GM18951 (cell line): Measurements from ENCODE around the gene ODAD3.
A peak's percentile ranks its signal among the peaks of the same experiment; 100 is the strongest.
"Not testable (repeated sequence)": the region's sequence is repeated elsewhere in the genome, so short reads cannot be mapped to it uniquely, and the experiment has no call there.

ENCODE experiments used
- POLR2A ChIP-seq: IDR thresholded peaks from 4 replicates; pipeline ENCODE4 v1.6.1; 2011; ENCODE audit warnings: mild to moderate bottlenecking; ENCODE audit not compliant: insufficient read length, insufficient read depth; ENCODE audit errors: extremely low read depth
- in situ Hi-C: fragments of 300-500 bp; cut with MboI; formaldehyde crosslinking; loops from one replicate; pipeline ENCODE4 v1.12.0; 2022; ENCODE audit warnings: low sequenced_read_pairs, mixed read lengths, inconsistent platforms; ENCODE audit not compliant: unreplicated experiment

Gene ODAD3

DNA sequence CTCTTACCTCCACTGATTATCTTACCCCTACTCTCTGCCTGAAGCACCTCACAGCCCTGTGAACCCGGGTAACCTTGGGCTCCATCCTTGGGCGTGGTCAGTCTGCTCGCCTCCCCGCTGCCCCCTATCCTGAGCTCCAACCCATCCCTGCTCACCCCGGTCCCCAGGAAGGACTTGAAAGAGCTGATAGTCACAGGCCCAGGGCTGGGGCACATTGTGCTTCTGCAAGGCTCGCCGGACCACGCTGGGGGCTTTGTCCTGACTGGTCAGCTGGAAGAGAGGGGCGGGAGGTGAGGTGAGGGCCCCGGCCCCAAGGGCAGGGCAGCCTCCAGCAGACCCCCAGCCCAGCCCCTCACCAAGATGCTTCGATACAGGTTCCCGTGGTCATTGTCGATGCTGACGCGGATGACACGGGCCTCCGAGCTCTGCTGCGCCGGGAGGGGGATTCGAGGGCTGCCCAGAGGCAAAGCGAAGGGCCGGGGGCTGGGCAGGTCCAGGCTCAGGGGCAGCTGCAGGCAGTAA is 37.8 kb downstream of the ODAD3 start:
- no peak for TF ChIP-seq POLR2A
- in situ Hi-C loops, result no loop called here

DNA sequence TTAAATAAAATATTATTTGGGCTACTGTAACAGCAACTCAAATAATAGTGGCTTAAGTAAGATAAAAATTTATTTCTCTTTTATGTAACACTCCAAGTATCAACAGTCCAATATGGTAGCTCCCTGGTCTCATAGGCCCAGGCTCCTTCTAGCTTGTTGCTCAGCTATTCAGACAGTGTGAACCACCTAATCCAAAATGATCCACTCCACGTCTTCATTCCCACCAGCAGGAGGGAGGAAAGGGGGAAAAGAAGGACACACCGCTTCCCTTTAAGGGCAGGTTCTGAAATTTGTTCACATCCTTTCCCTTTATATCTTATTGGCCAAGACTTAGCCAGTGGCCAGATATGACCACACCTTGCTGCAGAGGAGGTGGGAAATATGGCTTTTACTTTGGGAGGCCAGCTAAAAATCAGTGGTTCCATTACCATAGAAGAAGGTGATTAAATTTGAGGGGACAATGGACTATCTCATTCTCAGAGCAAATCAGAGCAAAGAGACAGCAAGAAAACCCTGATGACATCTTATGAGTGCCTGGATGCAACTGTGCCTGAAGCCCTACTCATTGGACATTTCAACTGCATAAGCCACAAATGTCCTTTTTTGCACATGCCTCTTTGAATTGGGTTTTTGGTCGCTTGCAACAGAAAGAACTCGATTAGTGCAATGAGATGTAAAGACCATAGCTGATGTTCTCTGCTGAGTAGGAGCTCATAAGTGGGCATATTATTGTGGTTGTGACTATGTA is 43.8 kb downstream of the ODAD3 start:
- in situ Hi-C loops, result no loop called here
- TF ChIP-seq POLR2A, result no peak

GRCh38 chr19:11390359-11390758 is 44.6 kb downstream of the ODAD3 start:
- in situ Hi-C loops, result no loop called here
- TF ChIP-seq POLR2A, result no peak

GRCh38 chr19:11387162-11388034 is 47.5 kb downstream of the ODAD3 start:
- no peak for TF ChIP-seq POLR2A
- in situ Hi-C loops, result no loop called here

GRCh38 chr19:11384778-11385129 is 50.2 kb downstream of the ODAD3 start:
- in situ Hi-C loops, result no loop called here
- no peak for TF ChIP-seq POLR2A

DNA sequence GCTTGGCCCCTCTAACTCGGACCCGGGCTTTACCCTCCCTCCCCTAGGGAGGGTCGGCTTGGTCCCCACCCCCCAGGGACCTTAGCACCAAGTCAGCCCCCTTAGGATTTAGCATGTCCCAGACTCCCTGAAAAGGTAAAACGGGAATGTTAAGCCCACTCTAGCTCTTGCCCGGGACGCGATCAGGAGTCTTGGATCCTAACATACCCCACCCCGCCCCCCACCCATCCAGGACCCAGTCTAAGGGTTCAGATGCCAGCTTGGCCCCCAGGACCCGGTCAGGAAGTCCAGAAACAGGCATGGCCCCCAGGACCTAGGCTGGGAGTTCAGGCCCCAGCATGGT is 51.2 kb downstream of the ODAD3 start:
- TF ChIP-seq POLR2A, result no peak
- in situ Hi-C loops, result no loop called here

GRCh38 chr19:11382898-11383705 is 51.8 kb downstream of the ODAD3 start:
- in situ Hi-C loops, result no loop called here
- no peak for TF ChIP-seq POLR2A

DNA sequence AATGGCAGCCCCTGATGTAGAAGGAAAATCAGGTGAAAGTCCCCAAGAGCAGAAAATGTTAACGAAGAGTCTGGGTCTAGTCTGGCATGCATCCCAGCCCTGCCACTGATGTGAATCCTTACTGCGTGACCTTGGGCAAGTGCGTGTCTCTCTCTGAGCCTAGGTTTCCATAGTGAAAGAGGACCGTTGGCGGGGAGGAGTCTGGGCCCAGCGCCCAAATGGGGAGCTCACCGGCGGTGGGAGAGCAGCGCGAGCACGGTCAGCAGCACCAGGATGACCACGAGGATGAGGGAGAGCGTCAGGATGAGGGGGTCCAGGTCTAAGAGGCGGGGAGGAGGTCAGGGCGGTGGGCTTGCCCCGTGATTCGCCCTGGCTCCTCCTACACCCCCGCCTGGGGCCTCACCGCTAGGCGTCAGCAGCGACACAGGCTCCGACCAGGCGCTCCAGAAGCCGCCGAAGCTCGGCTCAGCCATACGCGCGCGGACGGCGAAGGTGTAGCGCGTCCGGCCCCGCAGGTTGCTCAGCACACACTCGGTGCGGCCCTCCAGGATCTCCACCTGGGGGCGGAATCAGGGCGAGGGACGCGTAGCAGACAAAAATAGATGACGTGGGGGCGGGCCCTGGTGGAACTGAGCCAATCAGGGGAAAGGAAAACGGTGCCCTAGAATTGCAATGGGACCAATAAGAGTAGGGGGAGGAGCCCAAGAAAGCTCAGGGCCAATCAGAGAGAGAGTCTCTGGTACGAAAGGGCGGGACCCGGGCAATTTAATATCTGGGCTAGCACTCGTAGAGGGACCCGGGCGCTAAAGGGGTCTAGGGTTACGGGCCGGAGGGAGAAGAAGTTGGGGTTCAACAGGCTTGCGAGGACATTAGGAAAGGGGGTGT is 54.0 kb downstream of the ODAD3 start:
- in situ Hi-C loops, result no loop called here
- TF ChIP-seq POLR2A, result peak; percentile 89

- TF ChIP-seq POLR2A, result no peak
- in situ Hi-C loops, result no loop called here
Observed at GRCh38 chr19:11379857-11380350, 55.0 kb downstream of the ODAD3 start.

- in situ Hi-C loops, result not testable (repeated sequence)
Observed at GRCh38 chr19:11379269-11379845, 55.6 kb downstream of the ODAD3 start.

DNA sequence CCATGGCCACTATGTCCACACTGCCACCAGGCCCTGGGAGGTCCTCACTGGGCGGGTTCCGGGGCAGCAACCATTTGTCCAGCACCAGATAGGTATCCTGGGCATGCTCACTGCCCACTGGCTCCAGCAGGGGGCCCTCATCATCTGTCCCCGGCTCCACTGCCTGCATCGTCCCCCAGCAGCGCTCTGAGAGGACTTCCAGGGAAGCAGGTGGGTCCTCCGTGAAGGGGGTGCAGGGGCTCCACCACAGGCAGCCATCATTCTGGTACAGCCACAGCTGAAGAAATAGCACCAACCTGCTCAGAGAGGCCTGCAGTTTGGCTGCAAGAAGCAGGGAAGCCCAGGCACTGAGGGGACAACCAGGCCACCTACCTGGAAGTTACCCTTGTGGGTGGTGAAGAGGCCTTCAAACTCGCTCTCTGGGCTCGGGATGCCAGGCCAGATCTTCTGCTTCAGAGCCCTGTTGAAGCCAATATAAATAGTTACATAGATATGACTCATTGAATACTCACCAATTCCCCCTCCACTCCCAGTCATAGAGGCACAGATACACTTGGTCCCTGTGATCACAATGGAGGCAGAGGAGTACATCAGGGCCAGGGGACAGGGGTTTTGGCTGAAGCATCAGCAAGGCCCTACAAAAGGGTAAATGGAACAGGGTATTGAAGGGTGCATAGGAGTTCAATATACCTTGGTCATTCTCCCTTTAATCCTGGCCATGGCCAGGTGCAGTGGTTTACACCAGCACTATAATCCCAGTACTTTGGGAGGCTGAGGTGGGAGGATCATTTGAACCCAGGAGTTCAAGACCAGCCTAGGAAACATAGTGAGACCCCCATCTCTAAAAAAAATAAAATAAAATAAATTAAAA is 56.4 kb downstream of the ODAD3 start:
- TF ChIP-seq POLR2A, result no peak

More for the DNA sequence above, 56.4 kb downstream of the ODAD3 start:
- in situ Hi-C loops, result no loop called here
